ENCODE measurements around the gene WHAMM.

Gene WHAMM

DNA sequence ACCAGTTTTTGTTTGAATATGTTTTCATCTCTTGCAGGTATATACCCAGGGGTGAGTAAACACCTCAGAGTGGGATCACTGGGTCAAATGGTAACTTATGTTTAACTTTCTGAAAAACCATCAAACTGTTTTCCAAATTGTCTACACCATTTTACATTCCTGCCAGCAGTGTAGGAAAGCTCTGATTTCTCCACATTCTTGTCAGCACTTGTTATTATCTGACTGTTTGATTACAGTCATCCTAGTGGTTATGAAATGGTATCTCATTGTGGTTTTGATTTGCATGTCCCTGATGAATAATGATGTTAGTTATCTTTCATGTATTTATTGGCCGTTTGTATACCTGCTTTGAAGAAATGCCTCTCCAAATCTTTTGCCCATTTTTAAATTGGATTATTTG is 17.4 kb upstream of the WHAMM start:
- TF ChIP-seq, protein P1, sequence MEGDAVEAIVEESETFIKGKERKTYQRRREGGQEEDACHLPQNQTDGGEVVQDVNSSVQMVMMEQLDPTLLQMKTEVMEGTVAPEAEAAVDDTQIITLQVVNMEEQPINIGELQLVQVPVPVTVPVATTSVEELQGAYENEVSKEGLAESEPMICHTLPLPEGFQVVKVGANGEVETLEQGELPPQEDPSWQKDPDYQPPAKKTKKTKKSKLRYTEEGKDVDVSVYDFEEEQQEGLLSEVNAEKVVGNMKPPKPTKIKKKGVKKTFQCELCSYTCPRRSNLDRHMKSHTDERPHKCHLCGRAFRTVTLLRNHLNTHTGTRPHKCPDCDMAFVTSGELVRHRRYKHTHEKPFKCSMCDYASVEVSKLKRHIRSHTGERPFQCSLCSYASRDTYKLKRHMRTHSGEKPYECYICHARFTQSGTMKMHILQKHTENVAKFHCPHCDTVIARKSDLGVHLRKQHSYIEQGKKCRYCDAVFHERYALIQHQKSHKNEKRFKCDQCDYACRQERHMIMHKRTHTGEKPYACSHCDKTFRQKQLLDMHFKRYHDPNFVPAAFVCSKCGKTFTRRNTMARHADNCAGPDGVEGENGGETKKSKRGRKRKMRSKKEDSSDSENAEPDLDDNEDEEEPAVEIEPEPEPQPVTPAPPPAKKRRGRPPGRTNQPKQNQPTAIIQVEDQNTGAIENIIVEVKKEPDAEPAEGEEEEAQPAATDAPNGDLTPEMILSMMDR (IDR thresholded peaks at IDR 0.05), result no peak

DNA sequence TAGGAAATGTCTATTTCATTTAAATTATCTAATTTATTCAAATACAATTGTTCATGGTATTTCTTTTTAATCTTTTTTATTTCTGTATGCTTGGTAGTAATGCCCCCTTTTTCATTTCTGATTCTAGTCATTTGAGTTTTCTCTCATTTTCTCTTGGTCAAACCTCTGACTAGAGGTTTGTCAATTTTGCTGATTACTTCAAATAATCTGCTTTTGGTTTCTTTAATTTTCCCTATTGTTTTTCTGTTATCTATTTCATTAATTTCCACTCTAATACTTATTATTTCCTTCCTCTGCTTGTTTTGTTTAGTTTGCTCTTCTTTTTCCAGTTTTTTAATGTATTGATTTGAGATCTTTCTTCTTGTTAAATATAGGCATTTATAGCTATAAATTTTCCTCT is 15.7 kb upstream of the WHAMM start:
- TF ChIP-seq, protein P1 (IDR thresholded peaks at IDR 0.05), result no peak

- TF ChIP-seq, protein P1 (IDR thresholded peaks at IDR 0.05), result no peak
Observed at GRCh38 chr15:82798104-82798503, 11.3 kb upstream of the WHAMM start.

DNA sequence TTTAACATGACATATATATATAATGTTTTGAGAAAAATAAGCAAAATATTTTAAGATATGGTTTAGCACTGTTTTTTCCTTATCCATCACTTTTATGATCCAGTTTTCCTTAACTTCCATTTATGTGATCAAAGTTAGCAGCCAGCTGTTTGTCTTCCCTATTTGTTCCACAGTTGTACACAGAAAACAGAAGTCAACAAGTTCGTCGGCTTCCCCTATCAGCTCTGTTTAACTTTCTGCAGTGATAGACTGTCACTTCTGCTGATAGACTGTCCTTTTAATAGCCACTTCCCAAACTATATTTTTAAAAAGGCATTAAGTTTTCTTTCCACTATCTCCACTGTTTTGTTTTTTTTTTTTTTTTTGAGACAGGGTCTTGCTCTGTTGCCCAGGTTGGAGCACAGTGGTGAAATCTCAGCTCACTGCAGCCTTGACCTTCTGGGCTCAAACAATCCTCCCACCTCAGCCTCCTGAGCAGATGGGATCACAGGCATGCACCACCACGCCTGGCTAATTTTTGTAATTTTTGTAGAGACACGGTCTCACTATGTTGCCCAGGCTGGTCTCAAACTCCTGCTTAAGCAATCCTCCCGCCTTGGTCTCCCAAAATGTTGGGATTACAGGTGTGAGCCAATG is 10.8 kb upstream of the WHAMM start:
- TF ChIP-seq, protein P1 (IDR thresholded peaks at IDR 0.05), result no peak

DNA sequence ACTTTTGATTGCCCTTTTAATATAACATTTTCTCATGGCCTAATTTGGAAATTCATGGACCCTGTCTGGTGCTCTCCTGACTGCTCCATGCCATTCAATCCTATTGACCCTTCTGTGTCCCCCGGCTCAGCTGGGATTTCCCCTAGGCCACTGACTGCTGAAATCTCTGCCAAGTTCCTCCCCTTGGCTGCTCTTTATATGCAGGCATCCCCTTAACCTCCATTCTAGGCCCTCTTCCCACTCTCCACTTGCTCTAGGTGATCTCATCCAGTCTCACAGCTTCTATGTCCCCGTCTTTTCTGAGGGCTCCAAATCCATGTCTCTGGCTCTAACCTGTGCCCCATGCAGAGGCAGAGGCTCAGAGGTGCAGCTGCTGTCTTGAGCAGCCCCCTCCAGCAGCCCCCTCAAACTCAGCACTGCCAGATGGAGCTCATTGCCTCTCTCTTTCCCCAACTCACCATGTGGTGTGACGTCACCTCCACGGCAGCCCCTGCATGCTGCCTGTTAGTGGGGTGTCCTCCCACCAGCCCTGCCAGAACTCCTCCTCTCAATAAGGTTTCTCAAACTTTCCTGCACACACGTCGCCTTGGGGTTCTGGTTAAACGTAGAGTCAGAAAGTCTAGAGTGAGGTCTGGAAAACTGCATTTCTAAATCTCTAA is 10.1 kb upstream of the WHAMM start:
- TF ChIP-seq, protein P1 (IDR thresholded peaks at IDR 0.05), result no peak

DNA sequence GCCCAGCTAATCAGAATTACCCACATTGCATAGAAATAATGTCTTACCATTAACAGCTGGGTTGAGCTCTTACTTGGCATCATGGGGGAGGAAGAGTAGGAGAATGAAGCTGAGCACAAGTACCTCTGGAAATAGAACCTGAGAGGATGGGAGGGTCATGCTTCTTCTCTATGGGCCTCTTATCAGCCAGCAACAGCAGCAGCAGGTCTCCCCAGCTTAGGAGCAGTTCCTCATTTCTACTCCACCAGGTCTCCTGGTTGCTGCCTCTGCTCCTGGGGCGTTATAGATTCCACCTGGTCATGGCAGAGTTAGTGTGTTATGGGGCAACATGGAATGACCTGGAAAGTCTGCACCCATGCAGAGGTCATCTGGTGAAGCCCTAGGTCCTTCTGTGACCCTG is 6.9 kb upstream of the WHAMM start:
- TF ChIP-seq, protein P1 (IDR thresholded peaks at IDR 0.05), result no peak

GRCh38 chr15:82803793-82804574 is 5.4 kb upstream of the WHAMM start:
- TF ChIP-seq, protein P1 (IDR thresholded peaks at IDR 0.05), result no peak
